BE2C (cell line): ENCODE measurements around the gene TUBGCP5.
A peak's percentile ranks its signal among the peaks of the same experiment; 100 is the strongest.
"Not testable (repeated sequence)": the region's sequence is repeated elsewhere in the genome, so short reads cannot be mapped to it uniquely, and the experiment has no call there.

Experiments used
- DNase-seq: peaks from one replicate; pipeline ENCODE4 v3.0.0-alpha.2; 2020
- H3K27me3 ChIP-seq: fragments of 250-450 bp; sonication (Bioruptor Pico); 2 replicates; pipeline ENCODE4 v1.5.1; 2020; ENCODE audit warnings: mild to moderate bottlenecking
- H3K36me3 ChIP-seq: fragments of 250-450 bp; sonication (Bioruptor Pico); 2 replicates; pipeline ENCODE4 v1.5.1; 2020; ENCODE audit warnings: mild to moderate bottlenecking
- H3K4me1 ChIP-seq: fragments of 250-450 bp; sonication (Bioruptor Pico); 2 replicates; pipeline ENCODE4 v1.5.1; 2020
- H3K4me3 ChIP-seq: 2 replicates; pipeline ENCODE4 v1.5.1; 2011; ENCODE audit warnings: low read depth, low read length
- H3K9me3 ChIP-seq: fragments of 250-450 bp; sonication (Bioruptor Pico); 2 replicates; pipeline ENCODE4 v1.5.1; 2020
- CTCF ChIP-seq: IDR thresholded peaks from 2 replicates; pipeline ENCODE4 v1.5.1; 2012; ENCODE audit warnings: mild to moderate bottlenecking, low read depth, low read length

Gene TUBGCP5

GRCh38 chr15:23041736-23042135 lies 2.4 kb upstream of the TUBGCP5 start:
- DNase-seq, H3K4me3 ChIP-seq, H3K27me3 ChIP-seq, H3K9me3 ChIP-seq, H3K4me1 ChIP-seq, H3K36me3 ChIP-seq: not testable (repeated sequence)

- H3K4me1 ChIP-seq, result no peaks in the 10 kb centered on the region
- TF ChIP-seq CTCF, result no peak
- H3K9me3 ChIP-seq, result no peaks in the 10 kb centered on the region
- DNase-seq, result no peak
- H3K36me3 ChIP-seq, result peaks cover 10% of the 10 kb centered on the region
- peak overlapping the region; percentile 65 for H3K4me3 ChIP-seq
- H3K27me3 ChIP-seq, result no peaks in the 10 kb centered on the region
These were observed 530 bp upstream of the TUBGCP5 start for GRCh38 chr15:23039917-23040281.

GRCh38 chr15:23038726-23039142 lies 635 bp downstream of the TUBGCP5 start:
- Histone ChIP-seq H3K4me3 (peak overlapping the region; percentile 65), H3K4me1 (no peaks in the 10 kb centered on the region), H3K27me3 (no peaks in the 10 kb centered on the region), H3K9me3 (no peaks in the 10 kb centered on the region), H3K36me3 (peaks cover 21% of the 10 kb centered on the region)
- DNase-seq, result no peak
- no peak for TF ChIP-seq CTCF

- peak; percentile 78 for DNase-seq
- H3K4me3 ChIP-seq, result no peak overlapping the region
- peak; percentile 91 for TF ChIP-seq CTCF
- no peaks in the 10 kb centered on the region for H3K27me3 ChIP-seq
- H3K4me1 ChIP-seq, result no peaks in the 10 kb centered on the region
- H3K36me3 ChIP-seq, result peaks cover 37% of the 10 kb centered on the region
- H3K9me3 ChIP-seq, result no peaks in the 10 kb centered on the region
These were observed 3.3 kb downstream of the TUBGCP5 start for GRCh38 chr15:23035964-23036566.

- H3K36me3 ChIP-seq, result peaks cover 54% of the 10 kb centered on the region
These were observed 5.4 kb downstream of the TUBGCP5 start for GRCh38 chr15:23033979-23034378.

GRCh38 chr15:23026218-23026617 lies 13.2 kb downstream of the TUBGCP5 start:
- H3K36me3 ChIP-seq, result peaks cover 79% of the 10 kb centered on the region
- H3K9me3 ChIP-seq, result no peaks in the 10 kb centered on the region
- no peak for DNase-seq
- H3K4me3 ChIP-seq, result no peak overlapping the region
- H3K27me3 ChIP-seq, result no peaks in the 10 kb centered on the region
- TF ChIP-seq CTCF, result no peak
- no peaks in the 10 kb centered on the region for H3K4me1 ChIP-seq

More at GRCh38 chr15:23033979-23034378, 5.4 kb downstream of the TUBGCP5 start:
- TF ChIP-seq CTCF, result no peak
- Histone ChIP-seq H3K27me3 (no peaks in the 10 kb centered on the region), H3K9me3 (no peaks in the 10 kb centered on the region), H3K4me3 (no peak overlapping the region), H3K4me1 (no peaks in the 10 kb centered on the region)
- no peak for DNase-seq

- Histone ChIP-seq H3K36me3 (peaks cover 78% of the 10 kb centered on the region), H3K9me3 (no peaks in the 10 kb centered on the region), H3K4me3 (no peak overlapping the region), H3K27me3 (no peaks in the 10 kb centered on the region), H3K4me1 (no peaks in the 10 kb centered on the region)
- TF ChIP-seq CTCF, result no peak
- DNase-seq, result no peak
These were observed 17.2 kb downstream of the TUBGCP5 start for GRCh38 chr15:23022156-23022555.
